Neural cell (in vitro differentiated cells): ENCODE results near the gene FADD. TPM values are rescaled to one million over a fixed set of nuclear protein-coding genes. Genes with fewer than 3 reads are reported as not detected.

Experiments
- H2AFZ ChIP-seq: fragments of 200-600, 300-800 bp; sonication (generic), shearing (Covaris generic); 2 replicates; pipeline ENCODE4 v1.6.0; 2014; ENCODE audit warnings: low read depth, mild to moderate bottlenecking, antibody characterized with exemption, low read length, moderate library complexity
- H3F3A ChIP-seq: fragments of 200-600 bp; shearing (Covaris generic); 2 replicates; pipeline ENCODE4 v1.6.1; 2016; ENCODE audit warnings: mild to moderate bottlenecking, moderate library complexity, mixed read lengths, antibody characterized with exemption, low read length; ENCODE audit not compliant: insufficient read depth, poor library complexity, severe bottlenecking
- H3K27ac ChIP-seq: fragments of 200-600, 300-800 bp; sonication (generic), shearing (Covaris generic); 2 replicates; pipeline ENCODE4 v1.5.1; 2014; ENCODE audit warnings: mild to moderate bottlenecking, low read length, moderate library complexity
- H3K27me3 ChIP-seq: fragments of 300-800, 200-600 bp; sonication (generic), shearing (Covaris generic); 2 replicates; pipeline ENCODE4 v1.6.0; 2014; ENCODE audit warnings: mild to moderate bottlenecking, low read depth, low read length, moderate library complexity; ENCODE audit not compliant: insufficient read depth
- H3K36me3 ChIP-seq: fragments of 300-800, 200-600 bp; sonication (generic), shearing (Covaris generic); 2 replicates; pipeline ENCODE4 v1.5.1; 2014; ENCODE audit warnings: mild to moderate bottlenecking, antibody characterized with exemption, low read length, moderate library complexity; ENCODE audit not compliant: insufficient read depth
- H3K4me2 ChIP-seq: fragments of 300-800, 200-600 bp; sonication (generic), shearing (Covaris generic); 2 replicates; pipeline ENCODE4 v1.6.0; 2014; ENCODE audit warnings: mild to moderate bottlenecking, low read length
- H3K4me3 ChIP-seq: fragments of 300-800, 200-600 bp; sonication (generic), shearing (Covaris generic); 2 replicates; pipeline ENCODE4 v1.5.1; 2014; ENCODE audit warnings: mild to moderate bottlenecking, low read length, moderate library complexity
- H3K79me2 ChIP-seq: fragments of 200-600 bp; shearing (Covaris generic); replicated peaks from 2 replicates; pipeline ENCODE4 v1.6.0; 2014; ENCODE audit warnings: mild to moderate bottlenecking, low read length, moderate library complexity; ENCODE audit not compliant: insufficient read depth
- H3K9ac ChIP-seq: fragments of 300-800, 200-600 bp; sonication (generic), shearing (Covaris generic); 2 replicates; pipeline ENCODE4 v1.6.1; 2016; ENCODE audit warnings: mild to moderate bottlenecking, low read length, mixed read lengths
- H3K9me2 ChIP-seq: fragments of 200-600 bp; shearing (Covaris generic); 2 replicates; pipeline ENCODE4 v1.6.1; 2016; ENCODE audit warnings: mild to moderate bottlenecking, low read length, mixed read lengths; ENCODE audit not compliant: insufficient read depth
- H3K9me3 ChIP-seq: fragments of 200-600, 300-800 bp; sonication (generic), shearing (Covaris generic); 2 replicates; pipeline ENCODE4 v1.6.1; 2016; ENCODE audit warnings: mild to moderate bottlenecking, mixed run types, low read length, moderate library complexity, mixed read lengths
- H4K20me1 ChIP-seq: fragments of 200-600 bp; shearing (Covaris generic); 2 replicates; pipeline ENCODE4 v1.6.1; 2016; ENCODE audit warnings: mild to moderate bottlenecking, mixed run types; ENCODE audit not compliant: insufficient read depth
- EP300 ChIP-seq: fragments of 450-650 bp; conservative IDR thresholded peaks from 2 replicates; pipeline ENCODE4 v1.6.1; 2014; ENCODE audit warnings: antibody characterized with exemption, mild to moderate bottlenecking, moderate library complexity; ENCODE audit not compliant: poor library complexity, severe bottlenecking
- EZH2 ChIP-seq: fragments of 200-600, 300-800 bp; shearing (Covaris generic), sonication (generic); IDR thresholded peaks from 2 replicates; pipeline ENCODE4 v1.6.1; 2014; ENCODE audit warnings: antibody characterized with exemption, low read length, borderline replicate concordance, mild to moderate bottlenecking; ENCODE audit not compliant: insufficient read depth, poor library complexity, severe bottlenecking
- MXI1 ChIP-seq: fragments of 450-650 bp; conservative IDR thresholded peaks from 2 replicates; pipeline ENCODE4 v1.6.1; 2014; ENCODE audit warnings: antibody characterized with exemption, mild to moderate bottlenecking; ENCODE audit not compliant: poor library complexity, severe bottlenecking
- POLR2AphosphoS5 ChIP-seq: IDR thresholded peaks from 2 replicates; pipeline ENCODE4 v1.6.1; 2012
- RAD21 ChIP-seq: fragments of 450-650 bp; conservative IDR thresholded peaks from 2 replicates; pipeline ENCODE4 v1.6.1; 2014; ENCODE audit warnings: antibody characterized with exemption, mild to moderate bottlenecking, moderate library complexity
- SMC3 ChIP-seq: fragments of 450-650 bp; conservative IDR thresholded peaks from 2 replicates; pipeline ENCODE4 v1.6.1; 2014; ENCODE audit warnings: antibody characterized with exemption, mild to moderate bottlenecking, moderate library complexity; ENCODE audit not compliant: poor library complexity
- TAF1 ChIP-seq: IDR thresholded peaks from 2 replicates; pipeline ENCODE4 v1.6.1; 2012; ENCODE audit warnings: low read depth
- polyA plus RNA-seq: library from polyadenylated mRNA; depleted of rRNA; stranded (reverse); fragments of >200 nt; gene quantifications from 2 replicates; pipeline ENCODE4 v1.2.3, GENCODE V29; 2014
- TF ChIP-seq, protein P1 (sequence below): fragments of 450-650 bp; IDR thresholded peaks from 2 replicates; pipeline ENCODE4 v1.5.1; 2014; ENCODE audit warnings: antibody characterized with exemption, mild to moderate bottlenecking, moderate library complexity; ENCODE audit not compliant: poor library complexity, severe bottlenecking
- TF ChIP-seq, protein P2 (sequence below): IDR thresholded peaks from 2 replicates; pipeline ENCODE4 v1.6.1; 2012; ENCODE audit warnings: borderline replicate concordance

FADD gene
- polyA plus RNA-seq, 1 donor from 2014 or later, result 23.1 TPM

DNA sequence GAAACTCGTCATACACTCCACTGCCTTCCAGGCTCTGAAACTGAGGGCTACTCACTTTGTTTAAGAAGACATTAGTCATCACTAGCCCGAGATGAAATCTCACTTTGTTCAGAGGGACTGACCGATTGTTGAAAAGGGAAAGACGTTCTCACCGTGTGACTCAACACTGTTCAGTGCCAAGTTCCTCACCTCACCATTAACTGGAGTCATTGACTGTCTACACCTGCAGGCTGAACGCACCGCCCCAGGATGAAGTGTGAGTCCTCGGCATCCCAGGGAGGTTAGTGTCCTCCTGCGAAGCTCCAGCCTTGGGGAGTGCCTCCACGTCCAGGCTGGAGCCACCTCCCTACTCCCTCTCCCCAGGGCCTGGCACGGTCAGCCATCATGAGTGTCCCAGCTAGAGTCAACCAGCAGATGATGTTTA is 30.4 kb downstream of the FADD start:
- no peaks in the 10 kb centered on the region for H4K20me1 ChIP-seq
- H3K4me3 ChIP-seq, result no peak overlapping the region
- no peak overlapping the region for H3K4me2 ChIP-seq
- TF ChIP-seq SMC3, result no peak
- TF ChIP-seq, protein P1, sequence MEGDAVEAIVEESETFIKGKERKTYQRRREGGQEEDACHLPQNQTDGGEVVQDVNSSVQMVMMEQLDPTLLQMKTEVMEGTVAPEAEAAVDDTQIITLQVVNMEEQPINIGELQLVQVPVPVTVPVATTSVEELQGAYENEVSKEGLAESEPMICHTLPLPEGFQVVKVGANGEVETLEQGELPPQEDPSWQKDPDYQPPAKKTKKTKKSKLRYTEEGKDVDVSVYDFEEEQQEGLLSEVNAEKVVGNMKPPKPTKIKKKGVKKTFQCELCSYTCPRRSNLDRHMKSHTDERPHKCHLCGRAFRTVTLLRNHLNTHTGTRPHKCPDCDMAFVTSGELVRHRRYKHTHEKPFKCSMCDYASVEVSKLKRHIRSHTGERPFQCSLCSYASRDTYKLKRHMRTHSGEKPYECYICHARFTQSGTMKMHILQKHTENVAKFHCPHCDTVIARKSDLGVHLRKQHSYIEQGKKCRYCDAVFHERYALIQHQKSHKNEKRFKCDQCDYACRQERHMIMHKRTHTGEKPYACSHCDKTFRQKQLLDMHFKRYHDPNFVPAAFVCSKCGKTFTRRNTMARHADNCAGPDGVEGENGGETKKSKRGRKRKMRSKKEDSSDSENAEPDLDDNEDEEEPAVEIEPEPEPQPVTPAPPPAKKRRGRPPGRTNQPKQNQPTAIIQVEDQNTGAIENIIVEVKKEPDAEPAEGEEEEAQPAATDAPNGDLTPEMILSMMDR, result no peak
- no peak for TF ChIP-seq POLR2AphosphoS5
- TF ChIP-seq EZH2, result no peak
- TF ChIP-seq, protein P2, sequence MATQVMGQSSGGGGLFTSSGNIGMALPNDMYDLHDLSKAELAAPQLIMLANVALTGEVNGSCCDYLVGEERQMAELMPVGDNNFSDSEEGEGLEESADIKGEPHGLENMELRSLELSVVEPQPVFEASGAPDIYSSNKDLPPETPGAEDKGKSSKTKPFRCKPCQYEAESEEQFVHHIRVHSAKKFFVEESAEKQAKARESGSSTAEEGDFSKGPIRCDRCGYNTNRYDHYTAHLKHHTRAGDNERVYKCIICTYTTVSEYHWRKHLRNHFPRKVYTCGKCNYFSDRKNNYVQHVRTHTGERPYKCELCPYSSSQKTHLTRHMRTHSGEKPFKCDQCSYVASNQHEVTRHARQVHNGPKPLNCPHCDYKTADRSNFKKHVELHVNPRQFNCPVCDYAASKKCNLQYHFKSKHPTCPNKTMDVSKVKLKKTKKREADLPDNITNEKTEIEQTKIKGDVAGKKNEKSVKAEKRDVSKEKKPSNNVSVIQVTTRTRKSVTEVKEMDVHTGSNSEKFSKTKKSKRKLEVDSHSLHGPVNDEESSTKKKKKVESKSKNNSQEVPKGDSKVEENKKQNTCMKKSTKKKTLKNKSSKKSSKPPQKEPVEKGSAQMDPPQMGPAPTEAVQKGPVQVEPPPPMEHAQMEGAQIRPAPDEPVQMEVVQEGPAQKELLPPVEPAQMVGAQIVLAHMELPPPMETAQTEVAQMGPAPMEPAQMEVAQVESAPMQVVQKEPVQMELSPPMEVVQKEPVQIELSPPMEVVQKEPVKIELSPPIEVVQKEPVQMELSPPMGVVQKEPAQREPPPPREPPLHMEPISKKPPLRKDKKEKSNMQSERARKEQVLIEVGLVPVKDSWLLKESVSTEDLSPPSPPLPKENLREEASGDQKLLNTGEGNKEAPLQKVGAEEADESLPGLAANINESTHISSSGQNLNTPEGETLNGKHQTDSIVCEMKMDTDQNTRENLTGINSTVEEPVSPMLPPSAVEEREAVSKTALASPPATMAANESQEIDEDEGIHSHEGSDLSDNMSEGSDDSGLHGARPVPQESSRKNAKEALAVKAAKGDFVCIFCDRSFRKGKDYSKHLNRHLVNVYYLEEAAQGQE, result no peak
- H3K79me2 ChIP-seq, result no peaks in the 10 kb centered on the region
- no peak overlapping the region for H3K9ac ChIP-seq
- H3K9me2 ChIP-seq, result no peaks in the 10 kb centered on the region
- no peak overlapping the region for H3K27ac ChIP-seq
- no peak overlapping the region for H2AFZ ChIP-seq
- no peaks in the 10 kb centered on the region for H3K9me3 ChIP-seq
- H3K27me3 ChIP-seq, result no peaks in the 10 kb centered on the region
- no peaks in the 10 kb centered on the region for H3K36me3 ChIP-seq
- no peaks in the 10 kb centered on the region for H3F3A ChIP-seq

DNA sequence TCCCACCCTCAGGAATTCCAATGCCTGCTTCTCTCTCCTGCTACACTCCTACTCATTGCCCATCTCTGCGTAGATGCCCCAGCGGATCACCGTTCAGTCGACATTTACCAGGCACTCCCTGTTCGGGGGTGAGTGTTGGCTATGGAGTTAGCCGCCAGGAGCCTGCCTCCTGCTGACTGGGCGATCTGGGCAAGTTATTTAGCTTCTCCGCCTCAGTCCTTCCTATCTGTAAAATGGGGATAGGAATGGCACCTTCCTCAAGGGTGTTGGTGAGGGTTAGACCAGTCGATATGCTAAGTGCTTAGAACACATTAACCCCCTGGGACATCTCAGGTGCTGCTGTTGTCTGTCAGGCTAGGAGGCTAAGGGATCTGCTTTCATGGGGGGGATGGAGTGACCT is 30.9 kb downstream of the FADD start:
- Histone ChIP-seq H3K36me3 (no peaks in the 10 kb centered on the region), H3K27me3 (no peaks in the 10 kb centered on the region), H3K79me2 (no peaks in the 10 kb centered on the region), H4K20me1 (no peaks in the 10 kb centered on the region), H3K4me3 (no peak overlapping the region), H3K27ac (no peak overlapping the region), H3K9ac (no peak overlapping the region), H3K9me2 (no peaks in the 10 kb centered on the region), H3F3A (no peaks in the 10 kb centered on the region), H3K9me3 (no peaks in the 10 kb centered on the region), H3K4me2 (no peak overlapping the region), H2AFZ (no peak overlapping the region)
- TF ChIP-seq TAF1 (no peak), POLR2AphosphoS5 (no peak), MXI1 (no peak), EP300 (no peak), RAD21 (no peak), EZH2 (no peak), SMC3 (no peak)
- TF ChIP-seq, protein P2, result no peak
- TF ChIP-seq, protein P1, result no peak
